T-helper 2 cell (primary cell): ENCODE data around the gene OPTC.
"Not testable (repeated sequence)": the region's sequence is repeated elsewhere in the genome, so short reads cannot be mapped to it uniquely, and the experiment has no call there.

Experiments used
- DNase-seq, 5 experiments: peaks; one replicate each; pipeline versions ENCODE4 v3.0.0 to v3.0.0-alpha.2; 2012 to 2022

The OPTC gene

DNA sequence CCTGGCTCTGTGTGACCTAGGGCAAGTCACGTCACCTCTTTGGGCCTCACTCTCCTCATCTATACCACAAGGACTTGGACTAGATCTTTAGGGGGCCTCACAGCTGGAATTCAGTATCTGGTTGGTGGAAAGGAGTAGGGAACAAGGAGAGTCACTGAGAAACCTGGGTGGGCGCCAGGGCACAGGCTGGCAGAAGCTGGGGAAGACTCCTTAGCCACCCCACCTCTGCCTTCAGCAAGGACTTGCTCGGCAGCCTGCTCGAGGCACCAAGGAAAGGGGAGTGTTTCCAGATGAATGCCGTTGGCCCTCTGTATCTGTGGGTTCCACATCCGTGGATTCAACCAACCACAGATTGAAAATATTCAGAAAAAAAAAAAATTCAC is 1.2 kb upstream of the OPTC start:
- DNase-seq: no peak

GRCh38 chr1:203495845-203496244 is 1.9 kb downstream of the OPTC start:
- DNase-seq: no peak

- no peak for DNase-seq
These were observed 3.4 kb downstream of the OPTC start for GRCh38 chr1:203497269-203497777.

DNA sequence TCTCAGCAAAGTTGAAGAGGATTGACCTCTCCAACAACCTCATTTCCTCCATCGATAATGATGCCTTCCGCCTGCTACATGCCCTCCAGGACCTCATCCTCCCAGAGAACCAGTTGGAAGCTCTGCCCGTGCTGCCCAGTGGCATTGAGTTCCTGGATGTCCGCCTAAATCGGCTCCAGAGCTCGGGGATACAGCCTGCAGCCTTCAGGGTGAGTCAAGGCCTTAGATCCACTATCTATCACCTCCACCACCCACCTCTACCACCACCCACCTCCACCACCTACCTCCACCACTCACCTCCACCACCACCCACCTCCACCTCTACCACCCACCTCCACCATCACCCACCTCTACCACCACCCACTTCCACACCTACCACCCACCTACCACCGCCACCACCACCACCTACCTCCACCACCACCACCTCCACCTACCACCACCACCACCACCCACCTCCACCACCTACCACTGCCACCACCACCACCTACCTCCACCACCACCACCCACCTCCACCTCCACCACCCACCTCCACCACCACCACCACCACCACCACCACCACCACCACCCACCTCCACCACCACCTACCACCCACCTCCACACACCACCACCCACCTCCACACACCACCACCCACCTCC is 5.8 kb downstream of the OPTC start:
- no peak for DNase-seq

DNA sequence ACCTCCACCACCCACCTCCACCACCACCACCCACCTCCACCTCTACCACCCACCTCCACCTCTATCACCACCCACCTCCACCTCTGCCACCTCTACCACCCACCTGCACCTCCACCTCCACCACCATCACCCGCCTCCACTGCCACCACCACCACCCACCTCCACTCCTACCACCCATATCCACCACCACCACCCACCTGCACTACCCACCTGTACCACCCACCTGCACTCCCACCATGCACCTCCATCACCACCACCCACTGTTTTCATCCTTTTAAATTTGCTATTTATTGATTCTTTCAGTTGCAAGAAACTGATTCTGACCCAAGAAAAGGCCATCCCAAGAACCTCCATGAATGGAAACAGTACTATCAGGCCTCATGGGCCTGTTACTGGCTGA is 6.3 kb downstream of the OPTC start:
- no peak for DNase-seq

GRCh38 chr1:203503836-203504235 is 9.9 kb downstream of the OPTC start:
- DNase-seq: no peak

DNA sequence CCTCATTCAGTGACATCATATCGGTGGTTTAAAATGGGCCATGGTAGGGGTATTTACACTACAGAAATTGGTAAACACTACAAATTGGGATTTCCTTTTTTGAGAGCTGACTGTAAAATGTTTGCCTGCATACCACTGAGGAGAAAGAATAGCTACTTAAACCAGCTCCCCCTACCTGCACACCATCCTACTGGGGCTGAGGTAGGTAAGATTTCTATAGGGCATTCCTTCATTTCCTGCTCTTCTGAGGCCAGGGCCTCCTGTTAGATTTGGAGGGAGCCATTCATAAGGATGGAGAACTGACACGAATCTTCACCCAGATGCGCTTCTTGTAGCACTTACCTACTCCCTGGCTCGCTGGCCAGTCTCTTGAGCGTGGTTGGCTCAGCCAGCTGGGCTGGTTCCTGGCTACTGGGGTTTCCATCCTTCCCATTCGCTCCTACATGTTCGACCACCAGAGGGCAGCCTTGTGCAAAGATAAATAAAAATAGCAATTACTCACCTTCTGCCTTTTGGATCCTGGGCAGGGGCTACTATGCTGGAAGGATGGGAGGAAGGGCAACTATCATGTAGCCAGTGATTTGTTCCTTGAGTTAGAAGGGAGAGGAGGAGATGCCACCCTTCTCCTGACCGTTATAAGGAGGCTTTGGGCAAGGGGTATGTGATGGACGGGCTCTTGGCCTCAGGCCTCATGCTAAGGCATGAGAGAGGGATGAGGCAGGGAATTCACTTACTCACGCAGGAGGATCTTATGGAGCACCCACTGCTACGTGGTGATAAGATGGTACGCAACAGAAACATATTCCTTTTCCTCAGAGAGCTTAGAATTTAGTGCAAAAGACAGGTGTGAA is 10.7 kb downstream of the OPTC start:
- DNase-seq: peak; percentile 36 to 64 (median 57)

DNA sequence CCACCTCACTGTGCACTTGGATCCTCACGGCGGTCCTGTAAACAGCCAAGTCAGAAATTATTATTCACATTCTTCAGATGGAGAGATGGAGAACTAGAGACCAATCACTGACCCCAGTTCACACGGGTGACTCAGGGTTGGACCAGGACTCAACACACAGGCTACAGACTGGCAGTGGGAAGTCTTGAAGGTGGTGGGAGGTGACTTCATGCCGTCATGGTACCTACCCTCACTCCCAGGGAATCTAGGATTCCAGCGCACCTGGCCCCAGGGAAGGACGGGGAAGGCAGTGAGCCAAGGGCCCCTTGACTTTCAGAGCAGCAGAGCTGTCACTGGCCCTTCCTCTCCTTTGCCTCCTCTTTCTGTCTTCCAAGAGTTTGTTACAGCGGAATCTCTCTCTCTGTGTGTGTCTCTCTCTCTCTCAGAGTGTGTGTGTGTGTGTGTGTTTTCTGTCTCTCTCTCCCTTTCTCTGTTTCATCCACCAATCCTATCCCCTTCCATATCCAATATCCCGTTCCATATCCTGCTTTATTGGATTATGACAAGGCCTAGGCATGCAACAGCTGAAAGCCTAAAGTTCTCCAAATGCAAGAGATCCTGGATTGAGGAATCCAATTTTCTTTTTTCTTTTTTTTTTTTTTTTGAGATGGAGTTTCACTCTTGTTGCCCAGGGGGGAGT is 11.7 kb downstream of the OPTC start:
- DNase-seq: no peak

DNA sequence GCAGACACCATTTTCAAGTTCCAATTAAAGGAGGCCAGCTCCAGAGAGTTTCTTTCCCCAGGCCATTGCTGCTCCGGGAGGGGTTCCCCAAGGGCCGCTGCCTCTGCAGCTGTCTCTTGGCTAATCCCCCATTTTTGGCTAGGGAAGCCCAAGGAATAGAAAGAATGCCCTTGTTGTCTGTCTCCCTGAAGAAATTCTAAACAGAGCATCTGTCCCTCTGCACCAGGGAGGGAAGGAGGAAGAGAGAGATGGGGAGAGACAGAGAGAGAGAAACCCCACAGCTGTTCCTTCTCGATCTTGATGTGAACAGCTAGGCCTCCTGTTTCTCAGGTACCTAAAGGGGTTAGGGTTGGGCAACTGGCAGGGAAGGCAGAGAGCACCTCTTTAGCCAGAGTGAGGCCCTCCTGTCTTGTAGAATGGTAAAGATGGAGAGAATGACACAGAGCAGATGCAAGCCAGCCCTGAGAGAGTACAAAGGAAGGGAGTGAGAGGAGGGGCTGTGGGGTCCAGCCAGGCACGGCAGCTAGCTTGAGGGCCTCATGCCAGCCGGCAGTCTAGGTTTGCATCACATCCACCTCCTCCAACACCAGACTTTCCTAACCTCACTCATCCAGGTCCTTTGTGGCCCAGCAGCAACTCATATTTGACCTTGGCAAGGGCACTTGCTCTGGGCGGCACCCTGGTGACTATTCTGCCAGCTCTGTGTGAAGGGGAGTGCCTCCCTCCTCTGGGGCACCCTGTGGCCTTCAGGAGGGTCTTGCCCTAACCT is 13.1 kb downstream of the OPTC start:
- no peak for DNase-seq

DNA sequence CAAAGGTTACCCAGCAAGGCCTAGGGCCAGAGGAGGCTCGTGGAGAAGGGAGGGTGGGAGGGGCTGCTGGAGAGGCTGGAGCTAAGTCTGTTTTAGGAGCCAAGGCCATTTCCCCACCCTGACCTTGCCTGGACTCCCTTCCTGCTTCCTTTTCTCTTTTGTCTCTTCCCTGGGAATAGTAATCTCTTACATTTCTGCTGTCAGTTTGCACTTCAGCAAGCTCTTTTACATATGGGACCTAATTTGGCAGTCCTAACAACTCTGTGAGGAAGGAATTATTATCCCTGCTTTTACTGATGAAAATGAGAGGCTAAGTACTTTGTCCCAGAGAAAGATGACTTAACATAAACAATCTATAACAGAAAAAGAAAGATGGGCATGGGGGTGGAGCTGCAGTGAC is 13.8 kb downstream of the OPTC start:
- DNase-seq: no peak

GRCh38 chr1:203508463-203509073 is 14.6 kb downstream of the OPTC start:
- DNase-seq: no peak

- DNase-seq: no peak
These were observed 15.2 kb downstream of the OPTC start for GRCh38 chr1:203509135-203509534.

- no peak for DNase-seq
These were observed 17.6 kb downstream of the OPTC start for GRCh38 chr1:203511513-203511912.

- DNase-seq: no peak
These were observed 18.0 kb downstream of the OPTC start for GRCh38 chr1:203511930-203512329.

- no peak for DNase-seq
These were observed 18.5 kb downstream of the OPTC start for GRCh38 chr1:203512517-203512847.

GRCh38 chr1:203512848-203513584 is 19.1 kb downstream of the OPTC start:
- no peak for DNase-seq

- no peak for DNase-seq
These were observed 19.7 kb downstream of the OPTC start for GRCh38 chr1:203513585-203514031.

- DNase-seq: no peak
These were observed 22.2 kb downstream of the OPTC start for GRCh38 chr1:203516184-203516583.

- DNase-seq: no peak
These were observed 23.0 kb downstream of the OPTC start for GRCh38 chr1:203516906-203517305.

- DNase-seq: no peak
These were observed 23.6 kb downstream of the OPTC start for GRCh38 chr1:203517426-203518110.

- not testable (repeated sequence) for DNase-seq
These were observed 24.2 kb downstream of the OPTC start for GRCh38 chr1:203518139-203518538.
